GM18511 (cell line): ENCODE results near the gene GGACT.

Source experiments
- ATAC-seq: cut with Tn5 transposase; IDR thresholded peaks from one replicate; pipeline ENCODE4 v1.9.1; 2021; ENCODE audit warnings: mild to moderate bottlenecking, moderate library complexity; ENCODE audit not compliant: unreplicated experiment

The GGACT gene

DNA sequence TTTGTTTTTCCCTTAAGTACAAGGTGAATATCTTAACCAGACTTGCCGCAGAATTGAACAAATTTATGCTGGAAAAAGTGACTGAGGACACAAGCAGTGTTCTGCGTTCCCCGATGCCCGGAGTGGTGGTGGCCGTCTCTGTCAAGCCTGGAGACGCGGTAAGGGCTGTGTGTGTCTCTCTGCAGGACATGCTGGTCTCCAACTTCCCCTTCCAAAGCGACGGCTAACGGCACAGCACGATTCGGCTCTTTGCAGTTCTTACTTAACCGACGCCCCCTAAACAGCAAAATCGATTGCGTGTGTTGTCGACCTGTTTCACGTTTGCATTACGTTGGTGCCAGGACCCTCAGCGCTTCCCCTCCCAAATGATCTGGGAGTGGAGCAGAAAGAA lies 73.2 kb downstream of the GGACT start:
- no peak for ATAC-seq

- peak; percentile 96 for ATAC-seq
Observed at GRCh38 chr13:100514788-100515409, 73.7 kb downstream of the GGACT start.

DNA sequence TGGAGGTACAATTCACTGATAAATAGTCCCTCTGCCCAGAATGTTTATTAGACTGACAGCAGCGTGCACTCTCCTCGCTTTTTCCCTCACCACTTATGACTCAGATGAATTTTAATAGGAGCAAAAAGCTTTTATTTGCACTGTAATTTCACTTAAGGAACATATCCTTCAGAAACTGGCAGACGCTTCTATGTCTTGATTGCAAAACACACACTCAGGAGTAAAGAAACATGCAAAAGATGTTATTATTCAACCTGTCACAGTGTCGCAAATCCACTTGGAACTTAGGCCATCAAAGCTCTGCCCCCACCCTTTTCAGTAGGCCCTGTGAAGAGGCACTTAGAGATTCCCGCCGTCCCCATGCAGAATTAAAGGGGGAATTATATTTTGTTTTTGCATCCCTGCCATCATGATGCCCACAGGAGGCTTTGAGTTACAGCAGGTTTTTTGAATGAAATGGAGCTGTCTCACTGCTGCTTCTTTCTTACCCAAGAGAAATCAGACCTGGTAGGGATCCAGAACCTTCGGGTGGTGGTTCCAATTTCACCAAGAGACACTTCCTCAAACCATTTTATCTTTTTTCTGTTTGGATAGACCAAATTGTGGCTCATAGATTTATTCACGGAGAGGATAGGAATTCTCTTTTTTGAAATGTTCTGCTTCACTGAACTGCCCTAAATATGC lies 74.5 kb downstream of the GGACT start:
- ATAC-seq = no peak

DNA sequence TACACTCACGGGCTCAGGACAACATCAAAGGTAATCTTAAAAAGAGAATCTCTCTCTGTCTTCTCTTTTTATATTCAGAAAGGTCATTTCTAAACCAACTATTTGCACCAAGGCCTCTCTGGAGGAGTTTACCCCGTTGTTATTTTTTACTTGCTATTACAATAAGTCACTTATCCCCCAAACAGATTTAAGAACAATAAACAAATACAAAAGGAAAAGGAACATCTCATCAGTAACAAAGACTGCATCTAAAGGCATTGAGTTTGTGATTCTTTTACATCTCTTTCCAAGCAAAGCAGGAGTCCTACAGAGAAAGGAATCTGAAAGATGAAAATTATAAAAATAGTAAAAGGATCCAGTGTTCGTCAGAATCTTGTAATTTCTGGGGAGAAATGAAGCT lies 75.4 kb downstream of the GGACT start:
- ATAC-seq = no peak

DNA sequence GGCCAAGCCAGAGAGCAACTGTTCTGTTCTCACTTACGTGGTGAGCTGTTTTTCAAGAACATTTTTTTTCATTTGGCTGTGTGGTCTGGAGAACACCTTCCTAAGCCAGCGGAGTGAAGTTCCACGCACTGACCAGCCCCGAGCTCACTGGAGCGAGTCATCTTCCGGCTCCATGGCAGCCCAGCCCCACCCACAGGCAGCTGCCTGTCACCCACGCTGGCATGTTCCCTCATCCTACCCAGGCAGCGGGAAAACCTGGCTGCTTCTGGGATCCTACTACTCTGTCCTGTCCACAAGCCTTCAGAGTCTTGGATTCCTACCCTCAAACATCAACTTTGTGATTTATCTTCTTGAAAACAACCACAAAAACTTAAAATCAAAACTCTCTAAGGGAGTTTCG lies 76.2 kb downstream of the GGACT start:
- no peak for ATAC-seq

- no peak for ATAC-seq
Observed at GRCh38 chr13:100511466-100511865, 77.1 kb downstream of the GGACT start.

DNA sequence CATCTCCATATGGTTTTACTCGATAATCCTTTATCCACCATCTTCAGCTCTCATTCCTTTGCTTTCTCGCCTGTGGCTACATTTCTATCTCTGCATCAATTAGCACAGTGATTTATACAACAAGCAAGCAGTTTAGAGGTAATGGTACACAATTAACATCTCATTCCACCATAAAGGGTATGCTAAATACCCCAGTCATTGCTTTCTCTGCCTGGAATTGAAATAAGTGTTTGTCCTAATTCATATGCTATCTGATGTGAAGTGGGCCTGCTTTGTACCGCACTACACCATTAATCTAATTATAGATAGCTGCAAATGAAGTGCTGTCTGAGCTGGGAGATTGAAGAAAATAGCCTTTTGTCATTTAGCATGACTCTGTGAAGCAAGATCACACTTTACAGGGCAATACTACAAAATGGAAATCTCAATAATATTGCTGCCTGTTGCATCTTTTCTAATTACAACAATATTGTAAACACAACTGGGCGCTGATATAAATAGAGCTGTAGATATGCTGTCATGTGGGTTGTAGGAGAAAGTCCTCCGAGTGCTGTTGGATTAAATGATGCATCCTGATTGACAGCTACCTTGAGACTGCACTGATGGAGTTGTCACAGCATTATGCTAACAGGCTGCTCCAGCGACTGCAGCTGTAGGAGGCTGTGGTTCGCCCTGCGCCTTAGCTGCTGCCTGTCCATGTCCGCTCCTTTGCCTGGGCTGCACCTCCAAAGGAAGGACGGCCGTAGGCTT lies 78.2 kb downstream of the GGACT start:
- no peak for ATAC-seq

GRCh38 chr13:100508996-100509395 lies 79.6 kb downstream of the GGACT start:
- no peak for ATAC-seq

DNA sequence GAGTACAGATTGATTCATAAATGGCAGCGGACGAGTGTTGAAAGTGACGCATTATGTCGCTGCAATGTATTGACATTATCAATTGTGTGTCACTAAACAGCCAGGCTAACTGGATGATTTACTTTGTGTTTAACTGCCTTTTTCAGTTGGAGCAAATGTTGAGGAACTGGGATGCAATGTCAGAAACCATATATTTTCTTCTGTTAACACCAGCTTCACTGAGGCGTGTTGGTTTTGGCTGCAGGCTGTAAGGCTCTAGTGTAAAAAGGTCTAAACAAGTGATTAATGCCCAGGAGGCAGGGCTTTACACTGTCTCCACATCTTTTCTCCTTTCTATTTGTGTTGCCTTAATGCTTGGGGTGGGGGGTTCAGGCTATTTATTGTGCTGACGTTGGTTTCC lies 80.1 kb downstream of the GGACT start:
- ATAC-seq = no peak

DNA sequence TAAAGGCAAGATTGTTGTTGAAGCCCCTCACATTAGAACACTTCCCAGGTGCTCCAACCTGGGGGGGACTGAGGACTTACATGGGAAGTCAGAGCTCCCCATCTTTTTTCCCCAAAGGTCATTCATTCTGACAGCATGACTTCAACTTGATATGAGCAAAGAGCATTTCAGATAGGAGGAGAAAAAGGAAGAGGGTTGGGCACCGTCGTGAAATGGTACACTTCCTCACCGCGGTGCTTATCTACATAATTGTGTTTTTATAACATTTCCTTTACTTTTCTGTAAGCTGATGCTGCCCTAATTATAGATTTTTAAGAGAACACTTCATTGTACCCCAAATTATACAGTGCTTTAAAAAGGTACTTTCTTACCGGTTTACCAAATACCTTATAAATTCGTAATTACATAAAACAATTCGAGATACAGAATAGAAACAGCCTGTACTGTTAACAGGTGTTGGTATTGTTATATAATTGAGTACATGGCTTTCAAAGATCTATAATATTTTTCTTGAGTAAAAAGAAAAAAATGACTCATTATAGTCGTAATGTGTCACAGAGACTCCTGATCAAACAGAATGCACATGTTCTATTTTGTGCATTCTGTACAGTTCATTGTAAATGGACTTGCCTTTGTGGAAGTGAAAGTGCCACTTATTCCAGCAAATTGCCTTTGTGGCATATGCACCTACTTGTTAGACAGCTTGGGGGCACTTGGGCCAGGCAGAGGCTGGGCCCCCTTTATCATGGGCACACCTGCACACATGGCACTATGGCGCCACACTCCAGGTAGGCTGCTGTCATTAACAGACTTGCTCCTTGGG lies 81.8 kb downstream of the GGACT start:
- no peak for ATAC-seq

DNA sequence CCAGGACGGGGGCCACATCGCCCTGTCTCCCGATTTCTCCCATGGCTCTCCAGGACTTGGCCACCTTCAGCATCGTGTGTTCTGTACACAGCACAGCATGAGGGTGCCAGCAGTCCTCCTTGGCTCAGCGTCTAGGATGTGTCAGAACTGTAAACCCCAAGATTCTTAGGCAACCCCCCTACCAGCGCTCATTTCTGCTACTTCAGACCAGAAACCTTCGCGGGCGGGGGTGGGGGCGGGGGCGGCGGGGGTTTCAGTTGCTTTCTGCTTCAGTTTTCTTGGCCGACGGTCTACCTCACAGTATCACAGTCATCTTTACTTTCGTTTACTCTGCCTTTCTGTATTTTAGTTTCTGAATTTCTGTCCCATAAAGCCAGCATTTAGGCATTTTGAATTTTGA lies 82.4 kb downstream of the GGACT start:
- no peak for ATAC-seq

- ATAC-seq = no peak
Observed at GRCh38 chr13:100503622-100504021, 85.0 kb downstream of the GGACT start.

DNA sequence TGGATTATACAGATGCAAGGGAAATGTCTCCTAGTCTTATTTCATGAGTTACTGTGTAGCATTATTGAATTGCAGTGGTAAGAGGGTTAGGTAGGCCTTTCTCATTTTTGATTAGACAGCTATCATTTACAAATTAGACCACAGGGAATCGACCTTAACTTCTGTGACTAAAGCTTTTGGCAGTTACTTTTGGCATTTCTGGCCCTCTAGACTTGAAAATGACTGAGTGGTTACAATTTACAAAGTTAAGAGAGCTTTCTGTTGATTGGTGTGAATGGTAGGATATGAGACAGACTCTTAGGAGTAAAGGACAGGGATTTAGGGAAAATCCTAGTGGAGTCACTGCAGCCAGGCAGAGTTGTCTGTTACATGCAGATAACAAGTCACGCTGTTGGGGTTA lies 86.1 kb downstream of the GGACT start:
- no peak for ATAC-seq

- ATAC-seq = no peak
Observed at GRCh38 chr13:100497389-100497788, 91.2 kb downstream of the GGACT start.

DNA sequence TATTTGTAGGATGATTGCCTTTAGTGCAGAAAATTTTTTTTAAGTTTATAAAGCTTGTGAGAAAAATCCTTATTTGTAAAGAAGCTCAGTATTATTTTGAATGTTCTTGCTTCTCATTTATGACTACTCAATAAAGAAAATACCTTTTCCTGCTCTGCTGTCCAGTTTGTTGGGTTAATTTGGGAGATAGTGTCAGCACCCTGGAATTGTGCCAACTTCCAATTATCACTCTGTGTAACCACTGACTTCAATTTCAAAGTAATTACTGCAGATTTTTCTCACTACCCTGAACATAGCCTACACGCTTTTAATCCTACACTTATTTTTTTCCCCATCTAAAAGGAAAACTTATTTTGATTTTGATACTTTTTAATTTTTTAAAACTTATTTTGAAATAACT lies 93.1 kb downstream of the GGACT start:
- ATAC-seq = no peak

GRCh38 chr13:100493418-100493817 lies 95.2 kb downstream of the GGACT start:
- no peak for ATAC-seq

- no peak for ATAC-seq
Observed at GRCh38 chr13:100491164-100491842, 97.3 kb downstream of the GGACT start.

GRCh38 chr13:100490692-100491091 lies 97.9 kb downstream of the GGACT start:
- no peak for ATAC-seq

DNA sequence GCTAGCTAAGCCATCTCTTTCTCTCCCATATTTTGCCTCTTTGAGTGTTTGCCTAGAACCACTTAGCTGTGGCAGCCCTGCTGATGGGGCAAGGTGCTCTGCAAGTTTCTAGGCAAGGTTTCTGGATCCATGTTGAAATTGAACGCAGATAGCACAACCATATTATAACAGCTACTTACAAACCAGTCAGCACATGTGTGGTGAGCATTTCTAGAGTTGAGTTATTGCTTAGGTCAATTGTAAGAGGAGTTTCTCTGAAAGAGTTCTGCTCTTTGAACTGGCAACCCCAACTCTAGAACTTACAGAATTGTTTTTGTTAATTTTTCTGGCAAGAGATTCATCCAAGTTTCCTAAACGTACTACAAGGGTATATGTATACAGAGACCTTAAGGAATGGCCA lies 103.3 kb downstream of the GGACT start:
- no peak for ATAC-seq

DNA sequence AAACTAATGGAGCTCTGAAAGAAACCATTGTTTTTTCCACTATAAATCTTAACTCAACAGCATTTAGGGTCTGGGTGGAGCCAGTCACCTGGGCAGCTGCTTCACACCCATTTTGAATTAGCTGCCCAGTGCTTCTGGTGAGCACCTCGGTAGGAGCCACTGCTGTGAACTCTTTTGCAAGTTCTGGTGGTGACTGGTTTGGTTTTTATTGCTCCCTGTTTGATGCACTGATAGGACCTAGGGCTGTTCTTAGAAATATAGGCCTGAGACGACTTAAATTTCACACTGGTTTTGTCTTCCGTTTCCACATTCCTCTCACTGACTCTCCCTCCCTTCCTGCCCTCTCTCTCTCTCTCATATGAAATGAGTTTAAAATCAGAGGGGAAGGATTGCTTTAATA lies 103.9 kb downstream of the GGACT start:
- ATAC-seq = no peak

- no peak for ATAC-seq
Observed at GRCh38 chr13:100483841-100484381, 104.7 kb downstream of the GGACT start.
